Measurements from ENCODE around the gene DOCK9.
"Not testable (repeated sequence)": the region's sequence is repeated elsewhere in the genome, so short reads cannot be mapped to it uniquely, and the experiment has no call there.

DOCK9 gene

DNA sequence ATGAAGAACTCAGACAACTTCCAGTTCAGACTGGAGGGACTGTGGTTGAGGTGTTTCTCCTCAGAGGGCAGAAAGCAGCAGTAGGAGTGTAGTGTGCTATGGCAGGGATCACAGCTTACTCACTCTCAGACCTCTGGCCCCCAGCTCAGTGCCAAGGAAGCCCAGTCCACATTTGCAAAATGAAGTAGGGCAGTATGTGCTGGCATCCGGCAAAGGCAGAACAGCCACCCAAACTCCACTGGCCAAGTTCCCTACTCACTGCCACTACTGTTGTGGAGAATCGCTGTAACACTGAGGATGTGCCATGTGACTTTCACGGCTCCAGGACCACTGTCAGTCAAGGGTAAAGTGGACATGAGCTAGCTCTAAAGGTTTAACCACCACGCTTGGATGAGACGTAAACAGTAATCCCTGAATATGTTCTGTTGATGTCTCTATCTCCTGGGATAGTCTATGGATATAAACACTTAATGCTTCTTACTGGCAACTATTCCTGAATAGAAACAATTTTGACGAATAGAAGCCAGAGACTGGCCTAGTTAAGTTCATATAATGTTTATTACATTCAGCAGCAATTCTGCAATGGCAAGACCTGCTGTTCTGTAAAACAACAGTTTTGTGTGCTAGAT is 158.4 kb downstream of the DOCK9 start:
- DNase-seq = no peak

DNA sequence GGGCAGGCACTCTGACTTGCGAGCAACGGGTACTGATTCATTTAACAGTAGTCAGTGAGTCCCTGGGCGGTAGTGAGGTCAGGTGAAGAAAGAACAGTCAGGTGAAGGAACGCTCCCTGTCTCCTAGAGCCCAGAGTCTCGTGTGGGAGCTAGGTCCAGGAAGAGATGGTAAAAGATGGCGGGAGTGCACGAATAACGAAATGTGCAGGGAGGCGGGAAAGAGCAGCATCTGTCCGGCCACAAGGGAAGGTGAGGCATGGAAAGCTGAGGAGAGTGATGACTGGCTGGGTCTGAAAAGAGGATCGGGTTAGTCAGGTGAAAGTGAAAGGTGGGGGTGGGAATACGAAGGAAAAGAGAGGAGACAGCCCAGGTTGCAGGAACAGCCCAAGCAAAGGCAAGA is 161.5 kb downstream of the DOCK9 start:
- DNase-seq = no peak

DNA sequence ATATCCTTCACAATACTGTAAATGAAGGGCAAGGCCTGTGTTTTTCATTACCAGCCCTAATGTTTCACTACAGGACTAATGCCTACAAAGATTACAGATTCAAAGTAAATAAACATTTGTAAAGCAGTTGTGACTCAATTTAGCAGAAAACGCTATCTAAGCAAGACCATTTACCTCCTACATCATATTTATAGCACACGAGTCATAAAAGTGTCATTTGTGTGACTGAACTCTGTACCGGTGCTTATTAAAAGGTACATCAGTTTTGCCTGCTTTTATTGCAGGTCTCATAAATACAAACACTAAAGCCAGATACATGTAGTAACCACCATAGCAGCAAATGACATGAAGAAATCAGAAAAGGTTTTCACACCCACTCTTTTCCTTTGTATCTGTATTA is 163.9 kb downstream of the DOCK9 start:
- no peak for DNase-seq

DNA sequence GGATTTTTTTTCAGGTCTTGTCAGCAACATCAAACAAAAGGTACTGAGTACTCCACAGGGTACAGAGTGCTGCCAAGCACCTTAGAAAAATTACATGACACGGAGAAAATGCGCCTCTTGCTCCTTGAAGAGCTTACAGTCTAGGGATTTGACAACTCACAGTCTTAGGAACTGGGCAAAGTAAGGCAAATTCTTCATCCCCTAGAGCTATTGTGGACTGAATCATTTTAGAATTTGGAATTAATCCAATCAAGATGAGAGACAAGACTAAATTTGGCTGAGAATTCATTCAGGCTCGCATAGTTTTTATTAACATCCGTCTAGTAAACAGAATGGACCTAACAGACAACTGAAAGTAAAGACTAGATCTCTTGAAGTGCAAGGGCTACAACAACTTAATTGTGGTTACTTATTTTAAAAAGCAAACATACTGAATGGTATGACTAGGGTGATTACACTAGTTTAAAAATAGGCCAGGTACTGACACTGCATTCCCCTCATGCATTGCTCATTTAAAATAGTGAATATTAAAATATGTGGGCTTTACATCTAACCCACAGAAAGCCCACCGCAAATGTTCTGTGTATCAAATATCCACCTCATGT is 165.6 kb downstream of the DOCK9 start:
- DNase-seq = not testable (repeated sequence)

DNA sequence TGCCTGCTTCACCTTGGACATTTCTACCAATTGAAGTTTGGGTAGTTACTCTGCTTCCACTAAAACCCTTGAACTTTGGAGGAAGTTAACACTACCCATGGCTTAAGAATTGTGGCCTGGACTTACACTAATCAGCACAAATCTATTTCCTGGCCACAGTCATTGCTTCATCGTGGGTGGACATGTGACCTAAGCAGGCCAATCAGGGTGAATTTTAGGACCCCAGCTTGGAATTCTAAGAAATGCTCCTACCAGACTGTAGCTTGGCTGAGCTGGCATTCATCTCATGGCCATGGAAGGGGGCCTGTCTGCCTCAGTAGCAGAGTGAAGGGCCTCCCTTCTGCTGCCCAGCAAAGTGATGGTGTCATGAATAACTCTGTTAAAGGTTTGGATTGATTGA is 167.1 kb downstream of the DOCK9 start:
- peak; percentile 94 for DNase-seq

DNA sequence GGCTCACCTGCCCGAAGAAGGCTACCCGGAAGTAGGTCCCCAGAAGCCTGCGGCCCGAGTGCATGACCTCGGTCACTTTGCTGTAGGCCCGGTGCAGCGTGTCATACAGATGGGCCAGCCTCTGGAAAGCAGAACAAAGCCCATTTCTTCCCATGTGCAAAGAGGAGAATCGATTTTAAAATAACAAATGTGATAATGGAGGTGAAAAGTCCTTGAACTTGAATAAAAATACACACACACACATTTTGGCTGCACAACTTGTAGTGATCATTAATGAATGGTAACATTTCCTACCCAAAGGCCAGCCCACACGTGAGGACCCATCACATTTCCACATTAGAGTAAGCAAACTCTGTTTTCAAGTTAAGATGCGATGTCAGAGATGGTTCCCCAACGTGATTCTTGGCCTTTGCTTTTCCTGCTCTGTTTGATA is 168.5 kb downstream of the DOCK9 start:
- DNase-seq = no peak

DNA sequence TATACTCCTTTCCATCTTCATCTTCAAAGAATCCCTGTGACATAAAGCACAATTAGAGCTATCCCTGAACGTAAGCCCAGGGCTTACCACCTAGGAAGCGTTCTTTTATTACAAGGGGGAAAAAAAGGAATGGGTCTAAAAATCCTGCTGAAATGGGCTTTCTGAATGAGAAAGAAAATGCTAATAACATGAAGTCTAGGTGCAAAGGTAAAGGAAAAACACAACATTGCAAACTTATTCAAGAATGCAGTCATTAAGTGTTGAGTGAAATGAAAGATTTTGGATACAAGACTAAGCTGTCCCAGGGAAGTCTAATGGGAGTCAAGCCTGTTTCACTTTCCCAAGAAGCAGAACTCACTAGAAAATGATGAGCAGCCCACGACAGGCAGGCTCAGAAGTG is 170.1 kb downstream of the DOCK9 start:
- no peak for DNase-seq

DNA sequence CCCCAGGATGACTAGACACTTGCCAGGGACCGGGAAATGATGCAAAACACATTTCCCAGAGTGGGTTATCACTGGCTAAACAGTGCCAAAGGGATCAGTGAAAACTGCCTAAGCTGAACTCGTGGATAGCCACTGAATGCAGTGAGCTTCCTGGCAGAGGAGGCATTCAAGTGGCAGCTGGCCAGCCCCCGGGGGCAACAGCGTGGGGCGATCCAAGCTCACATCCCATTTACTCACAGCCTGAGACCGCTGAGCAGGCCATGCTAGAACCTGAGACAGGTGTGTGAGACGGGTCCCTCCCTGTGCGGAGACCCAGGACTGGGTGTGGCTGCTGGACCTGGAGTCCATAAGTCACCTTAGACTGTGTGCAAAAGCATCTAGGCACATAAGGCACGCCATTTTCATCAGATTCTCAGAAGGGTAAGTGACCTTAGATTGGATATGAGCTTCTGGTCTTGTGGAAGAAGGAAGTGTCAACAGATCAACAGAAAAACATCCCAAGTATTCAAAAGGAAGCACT is 173.5 kb downstream of the DOCK9 start:
- no peak for DNase-seq

DNA sequence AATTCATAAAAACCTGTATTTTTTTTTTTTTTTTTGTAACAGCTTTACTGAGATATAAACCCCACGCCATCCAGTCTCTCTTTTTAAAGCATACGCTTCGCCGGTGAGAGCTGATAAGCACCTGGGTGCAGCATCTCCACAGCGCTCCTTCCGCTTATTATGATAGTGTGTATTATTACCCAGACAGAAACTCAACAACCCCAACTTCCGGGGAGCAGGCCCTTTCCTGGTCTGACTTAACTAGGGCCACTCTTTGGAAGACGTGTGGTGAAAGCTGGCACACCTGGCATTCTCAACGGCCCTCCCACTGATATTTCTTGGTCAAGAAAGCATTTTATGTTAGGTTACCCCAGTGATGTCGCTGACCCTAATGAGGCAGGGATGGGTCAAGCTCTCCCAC is 173.9 kb downstream of the DOCK9 start:
- no peak for DNase-seq

DNA sequence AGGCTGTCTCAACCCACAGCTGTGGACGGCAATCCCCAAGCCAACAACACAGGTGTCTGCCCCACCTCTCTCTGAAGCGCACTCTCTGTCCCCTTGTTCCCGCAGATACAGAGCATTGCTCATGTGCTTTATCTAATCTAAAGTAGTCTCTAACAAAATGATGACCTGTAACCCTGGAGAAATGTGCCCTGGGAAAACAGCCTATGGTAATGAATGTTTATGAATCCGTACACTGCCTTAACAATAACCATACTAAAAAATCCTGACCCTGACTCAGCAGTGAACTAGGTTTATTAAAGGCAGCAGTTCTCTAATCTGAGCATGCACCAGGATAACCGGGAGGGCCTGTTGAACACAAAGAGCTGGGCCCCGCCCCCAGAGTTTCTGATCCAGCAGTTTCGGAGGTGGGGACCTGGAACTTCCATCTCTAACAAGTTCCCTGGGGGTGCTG is 174.7 kb downstream of the DOCK9 start:
- DNase-seq = no peak

DNA sequence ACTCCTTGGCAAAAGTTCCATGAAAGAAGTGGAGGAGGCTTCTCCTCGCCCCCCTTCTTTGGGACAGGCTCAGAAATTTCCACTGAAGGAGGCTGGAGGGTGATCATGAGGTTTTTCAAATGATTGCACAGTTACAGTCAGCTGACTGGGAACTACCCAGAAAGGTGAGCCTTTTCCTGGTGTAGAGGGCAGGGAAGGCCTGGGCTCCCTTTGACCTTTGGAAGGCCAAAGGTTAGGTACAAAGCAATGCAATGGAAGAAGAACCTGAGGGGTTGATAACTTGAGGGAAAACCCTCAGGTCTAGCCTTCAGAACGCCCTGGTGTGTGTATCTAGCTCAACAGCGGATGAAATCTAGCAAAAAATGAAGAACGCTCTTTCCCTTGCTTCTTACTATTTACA is 175.3 kb downstream of the DOCK9 start:
- no peak for DNase-seq

DNA sequence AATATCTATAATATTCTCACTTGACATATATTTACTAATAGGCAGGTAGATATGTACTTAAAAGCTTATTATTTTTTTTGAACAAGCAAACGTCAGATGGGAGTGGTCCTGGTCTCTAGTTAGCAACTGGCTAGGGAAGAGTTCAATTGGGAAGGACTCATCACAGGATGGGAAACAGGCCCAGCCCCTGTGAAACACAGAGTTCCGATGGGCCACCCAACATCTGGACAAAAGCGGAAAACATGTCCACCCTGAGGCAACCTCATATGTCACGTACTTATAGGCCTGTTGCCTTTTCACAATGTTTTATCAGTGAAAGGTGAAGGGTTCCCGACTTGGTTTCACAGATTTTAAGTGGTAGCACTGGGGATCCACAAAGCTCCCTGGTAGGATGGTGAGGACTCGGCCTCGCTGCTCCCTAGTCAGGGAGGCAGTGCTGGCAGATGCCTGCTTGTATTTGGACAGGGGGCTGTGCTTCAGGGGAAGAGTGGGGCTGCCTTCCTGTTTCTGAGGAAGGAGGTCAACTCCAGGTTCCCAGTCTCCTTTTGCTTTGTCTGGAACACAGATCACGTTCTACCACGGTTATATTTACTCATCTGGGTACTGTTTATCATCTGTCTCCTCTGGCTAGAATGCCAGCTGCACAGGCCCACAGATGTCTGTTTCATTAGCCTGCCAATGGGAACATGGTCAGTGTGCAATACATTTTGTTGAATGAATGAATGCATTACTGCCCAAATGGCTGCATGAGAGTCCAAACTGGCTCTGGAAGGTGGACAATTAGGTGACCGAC is 176.0 kb downstream of the DOCK9 start:
- no peak for DNase-seq

DNA sequence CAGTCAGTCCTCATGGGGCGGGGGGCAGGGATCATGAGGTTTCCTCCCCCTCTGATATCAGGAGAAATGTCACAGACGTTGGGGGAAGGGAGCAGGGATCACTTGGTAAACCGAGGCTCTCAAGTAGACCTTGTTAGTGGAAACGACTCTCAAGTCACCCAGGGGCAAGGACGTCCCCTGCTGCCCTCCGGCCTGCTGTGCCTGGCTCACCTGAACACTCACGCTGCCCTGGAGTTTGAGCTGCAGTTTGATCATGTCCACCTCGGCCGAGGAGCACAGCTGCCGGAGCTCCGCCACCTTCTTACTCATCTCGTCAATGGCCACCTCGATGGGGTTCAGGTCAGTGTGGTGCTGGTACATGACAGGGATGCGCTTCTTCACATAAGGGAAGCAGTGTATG is 177.8 kb downstream of the DOCK9 start:
- no peak for DNase-seq

DNA sequence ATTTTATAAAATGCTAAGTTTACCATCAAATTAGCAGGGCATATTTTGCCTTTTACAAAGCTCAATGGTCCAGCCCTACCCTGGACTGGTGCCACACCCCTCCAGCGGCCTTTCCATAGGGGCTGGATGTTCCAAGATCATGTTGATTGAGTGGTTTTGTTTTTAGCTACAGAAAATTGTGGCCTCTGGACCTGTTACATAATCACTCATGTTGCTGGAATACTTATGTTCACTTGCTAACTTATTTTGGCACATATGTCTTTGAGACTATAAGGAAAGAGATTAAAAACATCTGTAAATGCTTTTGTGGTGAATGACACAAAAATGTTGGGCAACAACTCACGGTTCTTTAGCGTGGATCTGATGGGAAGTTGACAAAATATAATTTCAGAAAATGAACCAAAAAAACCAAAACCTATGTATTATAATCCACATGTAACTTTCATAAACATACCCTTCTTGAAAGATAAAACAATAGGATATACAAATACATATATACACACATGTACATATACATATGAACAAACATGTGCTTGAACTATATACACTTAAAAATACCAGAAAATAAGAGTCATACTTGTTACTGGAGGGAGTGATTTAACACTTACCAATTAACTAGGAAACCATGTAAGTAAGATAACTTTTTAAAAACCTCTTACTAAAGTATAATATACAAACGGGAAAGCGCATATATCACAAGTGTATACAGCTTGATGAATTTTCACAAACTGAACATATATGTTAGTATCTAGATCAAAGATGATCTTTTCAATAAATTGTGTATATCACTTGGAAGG is 178.8 kb downstream of the DOCK9 start:
- DNase-seq = peak; percentile 12

DNA sequence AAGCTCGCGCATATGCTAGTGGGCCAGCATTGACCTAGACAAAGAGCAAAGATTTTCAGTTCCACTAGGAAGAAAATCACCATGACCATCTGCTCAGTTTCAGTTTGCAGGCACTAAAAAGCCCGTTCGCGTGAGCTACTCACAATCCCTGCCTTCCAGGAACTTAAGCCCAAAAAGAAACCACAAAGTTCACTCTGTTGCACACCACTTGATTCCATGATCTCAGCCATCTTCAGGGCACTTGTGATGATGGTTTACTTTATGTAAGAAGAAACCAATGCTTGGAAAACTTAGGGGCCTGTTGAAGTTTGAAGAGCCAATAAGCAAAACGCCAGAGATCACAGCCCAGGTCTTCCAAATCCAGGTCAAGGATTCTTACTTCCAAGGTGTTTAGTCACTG is 180.4 kb downstream of the DOCK9 start:
- DNase-seq = peak; percentile 83

DNA sequence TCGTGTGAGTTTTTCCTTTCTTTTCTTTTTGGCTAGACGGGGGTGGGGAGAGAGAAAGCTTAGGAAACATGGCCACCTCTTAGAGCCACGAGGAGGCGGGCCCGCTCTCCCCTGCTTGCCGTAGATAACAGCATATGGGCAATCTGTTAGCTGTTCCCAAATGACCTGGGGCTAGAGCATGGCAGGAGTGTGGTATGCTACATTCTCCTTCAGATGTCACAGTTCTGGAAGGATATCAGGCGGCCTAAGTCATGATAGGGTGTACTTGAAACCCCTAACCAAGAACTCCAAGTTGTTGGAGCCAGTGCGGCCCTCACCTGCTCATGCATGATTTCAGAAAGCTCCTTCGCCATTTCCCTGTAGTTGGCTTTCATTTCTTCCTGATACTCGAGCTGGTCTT is 181.1 kb downstream of the DOCK9 start:
- DNase-seq = peak; percentile 81

DNA sequence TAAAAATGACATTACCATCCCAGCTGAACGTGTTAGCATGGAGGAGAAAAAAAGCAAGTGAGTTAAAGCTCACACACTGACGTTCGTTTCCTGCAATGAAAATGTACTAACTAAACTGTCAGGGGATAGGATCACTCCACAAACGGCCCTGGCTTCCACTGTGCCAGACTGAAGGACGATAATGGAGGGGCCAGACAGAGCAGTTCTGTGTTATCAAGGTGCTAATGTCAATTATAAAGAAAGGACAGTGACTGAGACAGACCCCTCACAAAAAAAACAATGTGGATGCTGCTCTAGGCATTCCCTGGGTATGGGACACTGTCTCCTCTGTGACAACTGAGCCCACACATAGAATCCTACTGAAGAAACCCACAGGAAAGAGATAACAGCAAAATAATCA is 181.7 kb downstream of the DOCK9 start:
- no peak for DNase-seq

DNA sequence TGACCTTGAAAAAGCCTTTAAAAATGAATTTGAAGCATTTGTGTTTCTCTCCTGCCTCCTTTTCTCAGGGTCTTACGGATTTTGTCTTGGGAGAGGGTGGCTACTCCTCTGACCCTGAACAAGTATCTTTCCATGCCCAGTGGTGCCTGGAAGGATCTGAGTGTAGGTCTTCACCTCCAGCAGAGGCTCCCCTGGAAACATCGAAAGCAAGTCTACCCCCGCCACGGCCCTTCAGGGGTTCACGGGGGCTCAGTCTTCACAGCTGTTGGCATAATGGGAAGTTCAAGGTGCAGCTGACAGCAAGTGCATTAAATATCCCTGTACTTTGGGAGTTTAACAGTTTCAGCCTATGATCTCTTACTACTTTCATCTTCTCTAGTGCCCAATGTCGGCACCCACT is 182.6 kb downstream of the DOCK9 start:
- no peak for DNase-seq

DNA sequence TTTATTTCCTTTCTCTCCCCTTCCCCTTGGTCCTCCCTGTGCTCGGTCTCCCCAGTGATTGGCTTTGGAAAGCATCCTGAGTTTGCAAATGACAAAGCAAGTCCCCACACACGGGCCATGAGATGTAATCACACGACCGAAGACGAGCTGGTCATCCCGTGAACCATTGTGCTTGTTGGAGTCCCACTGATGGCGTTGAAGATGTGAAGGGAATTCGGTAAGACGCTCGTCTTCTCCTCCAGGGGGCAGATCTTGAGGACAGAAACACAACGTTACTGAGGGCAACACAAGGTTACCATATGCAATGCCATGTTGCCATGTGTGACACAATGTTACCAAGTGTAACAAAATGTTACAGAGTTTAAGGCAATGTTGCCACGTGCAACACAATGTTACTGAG is 183.4 kb downstream of the DOCK9 start:
- DNase-seq = no peak

DNA sequence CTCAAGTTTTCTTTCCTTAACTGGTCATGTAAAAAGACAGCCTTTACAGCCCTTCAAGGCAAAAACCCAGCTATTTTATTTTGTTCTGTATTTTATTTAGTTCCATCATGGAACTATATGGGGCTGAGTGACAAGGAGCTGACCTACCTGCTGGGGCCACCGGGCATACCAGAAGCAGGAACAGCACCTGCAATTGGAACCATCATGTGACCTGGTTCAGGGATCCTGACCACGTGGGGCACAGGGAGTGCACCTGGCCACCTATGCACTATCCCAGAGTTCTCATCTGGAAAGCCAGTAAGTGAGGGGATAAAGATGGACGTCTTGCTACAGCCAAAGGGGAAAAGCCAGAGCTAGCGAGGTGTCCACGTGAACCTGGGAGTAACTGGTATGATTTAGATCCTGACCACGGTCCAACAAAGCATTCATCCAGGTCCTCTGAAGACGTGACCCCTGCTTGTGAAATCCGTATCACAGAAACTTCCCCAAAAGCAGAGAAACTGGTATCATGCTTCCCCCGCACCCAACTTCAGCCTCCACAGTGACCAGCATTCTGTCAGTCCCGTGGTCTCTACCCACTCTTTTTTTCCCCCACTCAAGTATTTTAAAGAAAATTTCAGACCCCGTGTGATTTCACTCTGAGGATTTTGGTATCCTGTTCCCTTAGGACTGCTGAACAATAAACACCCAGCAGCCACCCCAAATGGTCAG is 184.9 kb downstream of the DOCK9 start:
- no peak for DNase-seq

DNA sequence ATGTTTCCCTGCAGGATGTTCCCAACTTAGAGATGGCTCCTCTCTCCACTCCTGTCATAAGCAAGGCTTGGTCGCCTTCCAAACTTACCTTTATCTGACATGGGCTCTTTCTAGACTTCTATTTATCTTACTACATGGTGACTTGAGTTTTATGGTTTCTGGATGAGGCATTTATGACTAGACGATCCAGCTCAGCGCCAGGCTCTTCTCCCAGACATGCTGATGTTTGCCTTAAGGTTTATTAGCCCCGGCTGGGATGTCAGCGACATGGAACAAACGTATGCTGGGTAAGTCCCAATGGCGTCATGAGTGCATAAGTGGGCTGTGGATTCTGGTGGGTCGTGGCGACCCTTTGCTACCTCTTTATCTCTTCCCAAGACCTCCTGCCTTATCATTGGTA is 185.5 kb downstream of the DOCK9 start:
- DNase-seq = no peak

DNA sequence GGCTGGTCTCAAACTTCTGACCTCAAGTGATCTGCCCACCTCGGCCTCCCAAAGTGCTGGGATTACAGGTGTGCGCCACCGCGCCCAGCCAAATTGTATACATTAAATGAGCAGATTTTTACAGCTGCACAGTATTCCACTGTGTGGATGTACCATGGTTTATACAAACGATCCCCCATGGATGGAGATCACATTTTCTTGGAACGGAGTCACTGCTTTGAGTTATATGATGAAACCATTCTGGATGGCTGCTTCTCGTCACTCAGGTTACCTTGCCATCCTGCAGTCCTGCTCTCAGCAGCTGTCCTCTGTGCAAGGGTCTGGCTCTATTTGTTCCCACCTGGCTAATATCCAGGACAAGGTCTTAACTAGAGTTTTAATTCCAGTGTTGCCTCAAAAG is 186.3 kb downstream of the DOCK9 start:
- no peak for DNase-seq

DNA sequence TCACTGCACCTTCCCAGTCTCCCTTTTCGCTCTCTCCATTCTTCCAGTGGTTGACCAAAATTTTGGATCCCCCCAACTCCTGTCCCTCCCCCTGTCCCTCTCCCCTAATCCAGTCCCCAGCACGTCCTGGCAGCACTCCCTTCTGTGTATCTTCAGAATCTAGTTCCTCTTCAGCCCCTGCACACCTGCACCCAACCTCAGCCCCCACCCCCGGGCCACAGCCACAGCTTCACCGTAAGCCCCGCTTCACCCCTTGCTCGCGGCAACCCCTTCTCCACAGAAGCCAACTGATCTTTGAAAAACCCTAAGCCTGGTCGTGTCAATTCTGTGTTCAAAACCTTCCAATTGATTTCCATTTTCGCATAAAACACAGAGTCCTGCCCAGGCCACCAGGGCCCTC is 189.9 kb downstream of the DOCK9 start:
- DNase-seq = no peak
